SK-N-SH (cell line): ENCODE measurements around the gene PCDHB2.

Source experiments
- CHD2 ChIP-seq: fragments of 150-350 bp; IDR thresholded peaks from 2 replicates; pipeline ENCODE4 v1.6.1; 2018; ENCODE audit warnings: low read length; ENCODE audit not compliant: partially characterized antibody
- EZH2phosphoT487 ChIP-seq: fragments of 200-600 bp; sonication (generic); IDR thresholded peaks from 2 replicates; pipeline ENCODE4 v1.6.1; 2017; ENCODE audit warnings: low read depth, mixed run types, mild to moderate bottlenecking, antibody characterized with exemption, moderate library complexity, borderline replicate concordance
- JUND ChIP-seq: IDR thresholded peaks from 2 replicates; pipeline ENCODE4 v1.4.0; 2012
- NFIC ChIP-seq: IDR thresholded peaks from 2 replicates; pipeline ENCODE4 v1.4.0; 2012; ENCODE audit warnings: borderline replicate concordance
- SIN3A ChIP-seq: IDR thresholded peaks from 2 replicates; pipeline ENCODE4 v1.6.1; 2012; ENCODE audit warnings: low read depth, mild to moderate bottlenecking, low read length, moderate library complexity, borderline replicate concordance
- TCF12 ChIP-seq: IDR thresholded peaks from 2 replicates; pipeline ENCODE4 v1.4.0; 2012
- TF ChIP-seq, protein P1 (sequence below): fragments of 200-600 bp; sonication (generic); IDR thresholded peaks from 2 replicates; pipeline ENCODE4 v1.6.1; 2017; ENCODE audit warnings: antibody characterized with exemption, mild to moderate bottlenecking, moderate library complexity
- TF ChIP-seq, protein P2 (sequence below): IDR thresholded peaks from 2 replicates; pipeline ENCODE4 v1.4.0; 2012; ENCODE audit warnings: low read depth
- TF ChIP-seq, protein P3 (sequence below): IDR thresholded peaks from 2 replicates; pipeline ENCODE4 v1.6.1; 2012; ENCODE audit warnings: mild to moderate bottlenecking, low read depth, low read length, moderate library complexity

DNA sequence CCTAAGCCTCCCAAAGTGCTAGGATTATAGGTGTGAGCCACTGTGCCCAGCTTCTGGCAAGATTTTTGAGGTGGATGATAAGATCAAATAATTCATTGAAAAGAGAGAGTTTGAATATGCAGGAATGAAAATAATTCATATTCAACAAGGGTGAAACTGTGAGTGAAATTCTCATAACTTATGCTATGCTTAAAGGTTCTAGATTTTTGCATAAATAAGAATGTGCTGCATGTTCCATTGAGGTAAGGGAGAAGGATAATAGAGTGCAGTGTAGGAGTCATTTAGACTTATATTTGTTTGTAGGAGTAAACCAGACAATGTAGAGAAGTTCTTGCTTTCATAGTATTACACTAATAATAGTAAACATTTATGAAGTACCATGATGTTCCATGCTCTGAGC, 12.2 kb upstream of the PCDHB2 start:
- TF ChIP-seq CHD2 (no peak), TCF12 (no peak), EZH2phosphoT487 (no peak), SIN3A (no peak), JUND (no peak), NFIC (no peak)
- TF ChIP-seq, protein P1, sequence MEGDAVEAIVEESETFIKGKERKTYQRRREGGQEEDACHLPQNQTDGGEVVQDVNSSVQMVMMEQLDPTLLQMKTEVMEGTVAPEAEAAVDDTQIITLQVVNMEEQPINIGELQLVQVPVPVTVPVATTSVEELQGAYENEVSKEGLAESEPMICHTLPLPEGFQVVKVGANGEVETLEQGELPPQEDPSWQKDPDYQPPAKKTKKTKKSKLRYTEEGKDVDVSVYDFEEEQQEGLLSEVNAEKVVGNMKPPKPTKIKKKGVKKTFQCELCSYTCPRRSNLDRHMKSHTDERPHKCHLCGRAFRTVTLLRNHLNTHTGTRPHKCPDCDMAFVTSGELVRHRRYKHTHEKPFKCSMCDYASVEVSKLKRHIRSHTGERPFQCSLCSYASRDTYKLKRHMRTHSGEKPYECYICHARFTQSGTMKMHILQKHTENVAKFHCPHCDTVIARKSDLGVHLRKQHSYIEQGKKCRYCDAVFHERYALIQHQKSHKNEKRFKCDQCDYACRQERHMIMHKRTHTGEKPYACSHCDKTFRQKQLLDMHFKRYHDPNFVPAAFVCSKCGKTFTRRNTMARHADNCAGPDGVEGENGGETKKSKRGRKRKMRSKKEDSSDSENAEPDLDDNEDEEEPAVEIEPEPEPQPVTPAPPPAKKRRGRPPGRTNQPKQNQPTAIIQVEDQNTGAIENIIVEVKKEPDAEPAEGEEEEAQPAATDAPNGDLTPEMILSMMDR: no peak
- TF ChIP-seq, protein P2, sequence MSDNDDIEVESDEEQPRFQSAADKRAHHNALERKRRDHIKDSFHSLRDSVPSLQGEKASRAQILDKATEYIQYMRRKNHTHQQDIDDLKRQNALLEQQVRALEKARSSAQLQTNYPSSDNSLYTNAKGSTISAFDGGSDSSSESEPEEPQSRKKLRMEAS: no peak
- TF ChIP-seq, protein P3, sequence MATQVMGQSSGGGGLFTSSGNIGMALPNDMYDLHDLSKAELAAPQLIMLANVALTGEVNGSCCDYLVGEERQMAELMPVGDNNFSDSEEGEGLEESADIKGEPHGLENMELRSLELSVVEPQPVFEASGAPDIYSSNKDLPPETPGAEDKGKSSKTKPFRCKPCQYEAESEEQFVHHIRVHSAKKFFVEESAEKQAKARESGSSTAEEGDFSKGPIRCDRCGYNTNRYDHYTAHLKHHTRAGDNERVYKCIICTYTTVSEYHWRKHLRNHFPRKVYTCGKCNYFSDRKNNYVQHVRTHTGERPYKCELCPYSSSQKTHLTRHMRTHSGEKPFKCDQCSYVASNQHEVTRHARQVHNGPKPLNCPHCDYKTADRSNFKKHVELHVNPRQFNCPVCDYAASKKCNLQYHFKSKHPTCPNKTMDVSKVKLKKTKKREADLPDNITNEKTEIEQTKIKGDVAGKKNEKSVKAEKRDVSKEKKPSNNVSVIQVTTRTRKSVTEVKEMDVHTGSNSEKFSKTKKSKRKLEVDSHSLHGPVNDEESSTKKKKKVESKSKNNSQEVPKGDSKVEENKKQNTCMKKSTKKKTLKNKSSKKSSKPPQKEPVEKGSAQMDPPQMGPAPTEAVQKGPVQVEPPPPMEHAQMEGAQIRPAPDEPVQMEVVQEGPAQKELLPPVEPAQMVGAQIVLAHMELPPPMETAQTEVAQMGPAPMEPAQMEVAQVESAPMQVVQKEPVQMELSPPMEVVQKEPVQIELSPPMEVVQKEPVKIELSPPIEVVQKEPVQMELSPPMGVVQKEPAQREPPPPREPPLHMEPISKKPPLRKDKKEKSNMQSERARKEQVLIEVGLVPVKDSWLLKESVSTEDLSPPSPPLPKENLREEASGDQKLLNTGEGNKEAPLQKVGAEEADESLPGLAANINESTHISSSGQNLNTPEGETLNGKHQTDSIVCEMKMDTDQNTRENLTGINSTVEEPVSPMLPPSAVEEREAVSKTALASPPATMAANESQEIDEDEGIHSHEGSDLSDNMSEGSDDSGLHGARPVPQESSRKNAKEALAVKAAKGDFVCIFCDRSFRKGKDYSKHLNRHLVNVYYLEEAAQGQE: no peak
